HepG2 (cell line): Measurements from ENCODE around the gene MORN5. TPM values are rescaled to one million over a fixed set of nuclear protein-coding genes. Genes with fewer than 3 reads are reported as not detected.

ENCODE experiments used
- DMTF1 ChIP-seq: sonication (generic); formaldehyde crosslinking; IDR thresholded peaks from 2 replicates; pipeline ENCODE4 v1.4.0; 2020; ENCODE audit warnings: mild to moderate bottlenecking, missing genetic modification reagents
- GABPB1 ChIP-seq: IDR thresholded peaks from 2 replicates; pipeline ENCODE4 v1.6.1; 2016; ENCODE audit warnings: mild to moderate bottlenecking, missing genetic modification reagents, moderate library complexity, missing compliant biosample characterization
- HNF4G ChIP-seq, 2 experiments: sonication (generic) in 1 of 2; formaldehyde crosslinking in 1 of 2; IDR thresholded peaks; 2 replicates each; pipeline versions ENCODE4 v1.4.0 to v1.6.1; 2011 to 2020; ENCODE audit warnings: borderline replicate concordance in 2 of 2, low read depth in 2 of 2, mild to moderate bottlenecking in 2 of 2, low read length in 1 of 2, missing genetic modification reagents in 1 of 2, moderate library complexity in 1 of 2
- KDM2A ChIP-seq: sonication (generic); formaldehyde crosslinking; IDR thresholded peaks from 2 replicates; pipeline ENCODE4 v1.4.0; 2020; ENCODE audit warnings: low read depth, missing genetic modification reagents, borderline replicate concordance
- LRRFIP1 ChIP-seq: sonication (generic); formaldehyde crosslinking; conservative IDR thresholded peaks from 2 replicates; pipeline ENCODE4 v1.4.0; 2020; ENCODE audit warnings: missing genetic modification reagents
- RFXANK ChIP-seq: IDR thresholded peaks from 2 replicates; pipeline ENCODE4 v1.6.1; 2016
- RFXAP ChIP-seq: sonication (generic); formaldehyde crosslinking; IDR thresholded peaks from 2 replicates; pipeline ENCODE4 v1.4.0; 2020; ENCODE audit warnings: missing genetic modification reagents, borderline replicate concordance
- SAFB2 ChIP-seq: sonication (generic); formaldehyde crosslinking; IDR thresholded peaks from 2 replicates; pipeline ENCODE4 v1.5.1; 2020; ENCODE audit warnings: missing genetic modification reagents, low read depth, mild to moderate bottlenecking, borderline replicate concordance
- SIN3B ChIP-seq: fragments of 150-350 bp; IDR thresholded peaks from 2 replicates; pipeline ENCODE4 v1.6.1; 2014; ENCODE audit warnings: low read length
- SMARCC2 ChIP-seq: fragments of 450-650 bp; IDR thresholded peaks from 2 replicates; pipeline ENCODE4 v1.6.1; 2017; ENCODE audit warnings: antibody characterized with exemption, mild to moderate bottlenecking
- UBTF ChIP-seq: sonication (generic); formaldehyde crosslinking; IDR thresholded peaks from 2 replicates; pipeline ENCODE4 v1.4.0; 2020; ENCODE audit warnings: mild to moderate bottlenecking, missing genetic modification reagents
- ZBTB39 ChIP-seq: sonication (generic); formaldehyde crosslinking; IDR thresholded peaks from 2 replicates; pipeline ENCODE4 v1.5.0; 2020; ENCODE audit warnings: missing genetic modification reagents
- ZBTB43 ChIP-seq: sonication (generic); formaldehyde crosslinking; conservative IDR thresholded peaks from 2 replicates; pipeline ENCODE4 v1.4.0; 2020; ENCODE audit warnings: missing genetic modification reagents
- ZMYM2 ChIP-seq: sonication (generic); formaldehyde crosslinking; IDR thresholded peaks from 2 replicates; pipeline ENCODE4 v1.8.0; 2022; ENCODE audit warnings: mild to moderate bottlenecking, missing genetic modification reagents
- ZNF24 ChIP-seq: fragments of 450-650 bp; IDR thresholded peaks from 2 replicates; pipeline ENCODE4 v1.6.1; 2017; ENCODE audit warnings: antibody characterized with exemption, mild to moderate bottlenecking
- ZNF580 ChIP-seq: IDR thresholded peaks from 2 replicates; pipeline ENCODE4 v1.6.1; 2016; ENCODE audit warnings: low read depth, borderline replicate concordance
- ZNF839 ChIP-seq: sonication (generic); formaldehyde crosslinking; IDR thresholded peaks from 2 replicates; pipeline ENCODE4 v1.4.0; 2020; ENCODE audit warnings: missing genetic modification reagents, mild to moderate bottlenecking, borderline replicate concordance
- polyA plus RNA-seq, 8 experiments: library from polyadenylated mRNA; depleted of rRNA in 3 of 8; stranded (reverse) in 7 of 8; unstranded in 1 of 8; fragments of >200 nt; fragmentation: Illumina TruSeq in 4 of 8; extraction: Trizol in 4 of 8; gene quantifications; 2 replicates each; pipeline versions ENCODE4 v1.2.1 to v1.2.3, GENCODE V29; 2011 to 2016; ENCODE audit warnings: low read depth in 4 of 8, missing spikeins in 1 of 8, mixed read lengths in 1 of 8; ENCODE audit not compliant: insufficient read depth in 1 of 8
- total RNA-seq, 5 experiments: library from RNA; depleted of rRNA; stranded (reverse); fragments of >200 nt; fragmentation: Illumina TruSeq; extraction: Trizol; gene quantifications; 2 replicates each; pipeline ENCODE4 v1.2.3, GENCODE V29; 2016; ENCODE audit warnings: low read depth in 1 of 5

MORN5 gene
- total and polyA plus RNA-seq, 2 of the 13 experiments (the other 11 are each of a cell fraction or from before 2014, with no cell fraction given), result not detected

GRCh38 chr9:122190597-122191381 is 31.1 kb downstream of the MORN5 start (continued):
- no peak for TF ChIP-seq ZNF580 (CRISPR knock-in tag)
- no peak for TF ChIP-seq ZNF839 (CRISPR knock-in tag)
- TF ChIP-seq HNF4G (IDR thresholded peaks at IDR 0.05; ENCODE audit: borderline replicate concordance, low read depth, low read length), result peak; percentile 67
- TF ChIP-seq HNF4G (CRISPR knock-in tag; IDR thresholded peaks at IDR 0.05; ENCODE audit: borderline replicate concordance, low read depth), result no peak
- TF ChIP-seq ZBTB43 (CRISPR knock-in tag), result 0 out of 2 replicates have a peak, but pooled peaks have one; percentile 36
- TF ChIP-seq SAFB2 (CRISPR knock-in tag), result no peak
- TF ChIP-seq ZNF24, result no peak
- no peak for TF ChIP-seq LRRFIP1 (CRISPR knock-in tag)
- TF ChIP-seq UBTF, result no peak
- TF ChIP-seq SIN3B, result no peak
- no peak; the same call in 1 of the 2 replicates for TF ChIP-seq ZBTB39 (CRISPR knock-in tag)
- TF ChIP-seq KDM2A (CRISPR knock-in tag), result no peak
- TF ChIP-seq DMTF1 (CRISPR knock-in tag), result no peak
- no peak for TF ChIP-seq GABPB1
- no peak for TF ChIP-seq SMARCC2
- no peak for TF ChIP-seq RFXANK (CRISPR knock-in tag)
- no peak for TF ChIP-seq RFXAP (CRISPR knock-in tag)
- no peak for TF ChIP-seq ZMYM2 (CRISPR knock-in tag)
